Endothelial cell of umbilical vein (primary cell): ENCODE measurements around the gene PIK3CG.

Source experiments
- CTCF ChIP-seq, 2 donors: IDR thresholded peaks; 1 replicate in 1 of 2; 2 replicates in 1 of 2; pipeline ENCODE4 v1.5.1; 2011; ENCODE audit warnings: low read length in 2 of 2, mild to moderate bottlenecking in 2 of 2, moderate library complexity in 2 of 2, control low read depth in 1 of 2, inconsistent platforms in 1 of 2, low read depth in 1 of 2; ENCODE audit not compliant: insufficient read depth in 1 of 2; ENCODE audit errors: extremely low read depth in 1 of 2
- MYC ChIP-seq: IDR thresholded peaks from one replicate; pipeline ENCODE4 v1.6.1; 2011; ENCODE audit warnings: mild to moderate bottlenecking, low read depth, low read length

- TF ChIP-seq MYC (no peak), CTCF (IDR thresholded peaks at IDR 0.05; ENCODE audit: extremely low read depth in 1 of 2, insufficient read depth in 1 of 2, low read depth in 1 of 2, low read length in 2 of 2) (no peak)
These were observed 73.7 kb downstream of the PIK3CG start for GRCh38 chr7:106938803-106939202.
